UCSD-AML1 (cell line): ENCODE results near the gene PAQR9.

Source experiments
- DNase-seq: peaks from one replicate; lab custom pipeline; 2025; ENCODE audit not compliant: unreplicated experiment; lab: John Stamatoyannopoulos, UW

Gene PAQR9

GRCh38 chr3:142982038-142982773 is 18.7 kb upstream of the PAQR9 start:
- DNase-seq: no peak

DNA sequence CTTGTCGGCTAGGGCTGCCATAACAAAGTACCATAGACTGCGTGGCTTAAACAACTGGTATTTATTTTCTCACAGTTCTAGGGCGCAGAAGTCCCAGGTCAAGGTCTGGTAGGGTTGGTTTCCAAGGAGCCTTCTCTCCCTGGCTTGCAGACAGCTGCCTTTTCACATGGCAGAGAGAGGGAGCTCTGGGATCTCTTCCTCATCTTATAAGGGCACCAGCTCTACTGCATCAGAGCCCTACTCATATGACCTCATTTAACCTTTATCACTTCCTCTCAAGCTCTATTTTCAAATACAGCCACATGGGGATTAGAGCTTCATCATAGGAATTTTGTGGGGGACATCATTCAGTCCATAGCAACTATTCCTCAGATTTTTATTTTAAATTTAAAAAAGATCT is 17.6 kb upstream of the PAQR9 start:
- DNase-seq: no peak

- DNase-seq: no peak
These were observed 13.9 kb upstream of the PAQR9 start for GRCh38 chr3:142977399-142977728.

DNA sequence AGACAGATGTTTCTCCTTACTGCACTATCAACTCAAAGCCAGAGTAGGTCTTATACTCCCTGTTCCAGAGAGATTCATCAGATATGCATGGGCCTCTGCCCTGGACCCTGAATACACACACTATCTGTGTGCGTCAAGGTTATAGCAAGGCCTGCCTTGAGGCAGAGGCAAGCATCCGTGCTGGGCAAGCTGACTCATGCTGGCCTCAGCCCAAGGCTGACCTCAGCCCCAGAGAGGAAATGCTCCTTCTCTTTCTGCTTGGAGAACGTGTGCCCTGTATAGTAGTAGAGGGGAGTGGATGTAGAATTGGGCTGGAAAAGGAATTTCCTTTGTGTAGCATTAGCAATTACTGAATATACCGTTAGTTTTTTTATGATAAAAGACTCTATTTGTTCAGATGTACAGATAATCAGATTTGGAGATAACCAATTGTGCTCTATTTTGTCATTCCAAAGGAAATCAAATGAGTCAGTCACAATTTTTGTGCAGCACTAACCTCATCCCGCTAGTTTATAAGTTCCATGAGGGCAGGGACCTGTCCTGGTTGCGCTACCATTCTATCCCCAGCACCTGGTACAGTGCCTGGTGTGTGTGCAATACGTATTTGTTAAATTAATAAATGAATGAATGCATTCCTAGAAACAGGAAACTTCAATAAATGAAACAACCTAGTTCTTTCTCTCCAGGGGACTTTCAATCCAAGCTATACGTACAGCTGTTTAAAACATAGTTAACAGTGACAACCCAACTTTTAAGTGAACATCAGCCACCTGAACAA is 13.3 kb upstream of the PAQR9 start:
- peak; percentile 40 for DNase-seq

DNA sequence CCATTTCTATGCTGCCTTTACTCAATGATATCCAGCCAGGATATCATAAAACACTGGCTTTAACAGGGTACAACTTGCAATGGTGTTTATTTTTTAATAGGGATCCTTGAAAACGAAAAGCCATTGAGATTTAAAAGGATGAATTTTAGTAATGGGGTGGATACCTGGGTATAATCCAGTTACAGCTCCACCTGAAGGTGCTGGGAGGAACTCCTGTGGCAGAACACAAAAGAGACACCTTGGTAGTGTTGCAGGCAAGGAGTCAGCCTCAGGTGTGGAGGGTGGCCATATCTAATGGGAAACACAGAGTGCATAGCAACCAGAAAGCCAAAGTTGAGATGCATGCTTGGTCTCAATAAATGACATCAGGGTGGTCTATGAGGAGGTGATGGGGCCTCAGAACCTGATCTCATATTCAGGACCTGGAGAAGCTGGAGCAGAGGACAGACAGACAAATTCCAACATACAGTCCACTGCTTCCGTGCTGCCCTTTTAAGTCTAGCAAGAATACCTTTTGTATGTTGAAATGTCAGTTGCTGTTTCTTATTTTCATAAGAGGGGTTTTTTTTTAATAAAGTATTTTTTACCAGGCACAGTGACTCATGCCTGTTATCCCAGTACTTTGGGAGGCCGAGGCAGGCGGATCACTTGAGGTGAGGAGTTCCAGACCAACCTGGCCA is 12.0 kb upstream of the PAQR9 start:
- no peak for DNase-seq

DNA sequence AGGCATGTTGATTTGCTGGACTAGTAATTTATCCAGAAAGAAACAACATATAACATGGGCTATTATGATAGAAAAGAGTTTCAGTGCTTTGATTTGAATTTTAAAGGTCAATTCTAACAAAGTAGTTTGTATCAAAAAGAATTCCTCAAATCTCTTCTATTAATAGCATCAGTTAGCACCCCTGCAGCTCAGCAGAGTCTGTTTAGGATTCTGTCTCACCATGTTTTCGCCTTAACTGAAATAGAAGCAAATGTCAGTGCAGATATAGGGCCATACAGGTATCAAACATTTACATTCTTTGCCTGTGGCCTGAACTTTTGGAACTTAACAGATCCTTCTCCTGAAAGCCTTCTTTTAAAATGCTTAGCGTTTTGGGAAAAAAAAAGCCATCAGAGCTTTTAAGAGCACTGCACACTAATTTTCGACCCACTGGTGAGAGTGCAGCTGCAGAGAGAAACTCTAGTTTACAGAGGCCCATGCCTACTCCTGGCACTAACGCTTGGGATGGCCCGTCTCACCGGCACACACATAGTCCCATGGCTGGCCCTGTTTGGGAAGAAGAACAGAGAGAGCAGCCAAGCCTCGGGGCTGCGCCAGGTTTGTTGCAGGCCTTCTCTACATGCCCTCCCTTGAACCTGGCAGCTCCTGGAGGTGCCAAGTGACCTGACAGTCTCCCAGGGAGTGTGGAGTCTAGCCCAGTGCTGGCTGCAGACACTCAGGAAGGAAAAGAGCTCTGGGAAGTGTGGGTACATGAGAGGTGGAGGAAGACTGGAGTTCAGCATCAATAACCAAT is 9.9 kb upstream of the PAQR9 start:
- no peak for DNase-seq

- no peak for DNase-seq
These were observed 8.7 kb upstream of the PAQR9 start for GRCh38 chr3:142972092-142972753.

DNA sequence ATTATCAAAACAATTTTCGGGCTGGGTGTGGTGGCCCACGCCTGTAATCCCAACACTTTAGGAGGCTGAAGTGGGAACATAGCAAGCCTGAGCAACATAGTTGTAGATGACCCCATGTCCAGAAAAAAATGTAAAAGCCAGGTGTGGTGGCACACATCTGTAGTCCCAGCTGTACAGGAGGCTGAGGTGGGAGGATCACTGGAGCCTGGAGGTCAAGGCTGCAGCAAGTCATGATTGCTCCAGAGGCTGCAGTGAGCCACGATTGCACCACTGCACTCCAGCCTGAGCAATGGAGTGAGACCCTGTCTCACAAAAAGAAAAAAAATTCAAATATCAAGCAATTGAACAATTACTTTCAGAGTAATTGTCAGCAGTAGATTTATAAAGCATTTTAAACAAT is 8.0 kb upstream of the PAQR9 start:
- DNase-seq: no peak

DNA sequence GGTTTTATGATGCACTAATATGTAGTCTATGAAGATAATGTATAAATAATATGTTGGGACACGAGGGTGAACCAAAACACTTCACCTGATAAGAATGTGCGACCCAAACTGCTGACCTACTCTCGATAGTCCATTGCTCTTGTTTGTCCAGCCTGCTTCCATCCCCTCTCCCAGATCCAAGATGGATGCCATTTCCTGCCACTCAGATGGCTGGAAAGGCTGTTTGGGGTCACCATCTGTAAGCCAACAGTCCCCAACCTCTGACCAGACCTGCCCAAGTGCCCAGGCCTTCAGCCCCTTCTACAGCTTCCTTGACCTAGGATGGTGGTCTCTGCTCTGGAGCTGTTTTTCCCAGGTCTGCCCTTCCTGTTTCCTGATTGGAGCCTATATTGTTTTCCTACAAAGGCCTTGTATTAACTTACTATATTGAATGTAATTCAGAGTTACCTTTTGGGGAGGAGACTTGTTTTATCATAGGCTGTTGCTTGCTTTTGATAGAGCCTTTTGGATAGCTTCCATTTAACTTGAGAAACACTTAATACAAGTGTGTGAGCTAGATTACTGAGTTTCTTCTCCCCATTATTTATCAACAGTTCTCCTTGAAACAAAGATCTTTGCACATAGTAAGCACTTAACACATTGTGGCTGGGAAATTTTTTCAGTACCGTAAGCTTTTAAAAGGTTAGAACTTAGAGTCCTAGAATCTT is 5.0 kb upstream of the PAQR9 start:
- no peak for DNase-seq

GRCh38 chr3:142966808-142967207 is 3.3 kb upstream of the PAQR9 start:
- no peak for DNase-seq

GRCh38 chr3:142965581-142965980 is 2.1 kb upstream of the PAQR9 start:
- no peak for DNase-seq

- no peak for DNase-seq
These were observed 299 bp downstream of the PAQR9 start for GRCh38 chr3:142963234-142963515.

DNA sequence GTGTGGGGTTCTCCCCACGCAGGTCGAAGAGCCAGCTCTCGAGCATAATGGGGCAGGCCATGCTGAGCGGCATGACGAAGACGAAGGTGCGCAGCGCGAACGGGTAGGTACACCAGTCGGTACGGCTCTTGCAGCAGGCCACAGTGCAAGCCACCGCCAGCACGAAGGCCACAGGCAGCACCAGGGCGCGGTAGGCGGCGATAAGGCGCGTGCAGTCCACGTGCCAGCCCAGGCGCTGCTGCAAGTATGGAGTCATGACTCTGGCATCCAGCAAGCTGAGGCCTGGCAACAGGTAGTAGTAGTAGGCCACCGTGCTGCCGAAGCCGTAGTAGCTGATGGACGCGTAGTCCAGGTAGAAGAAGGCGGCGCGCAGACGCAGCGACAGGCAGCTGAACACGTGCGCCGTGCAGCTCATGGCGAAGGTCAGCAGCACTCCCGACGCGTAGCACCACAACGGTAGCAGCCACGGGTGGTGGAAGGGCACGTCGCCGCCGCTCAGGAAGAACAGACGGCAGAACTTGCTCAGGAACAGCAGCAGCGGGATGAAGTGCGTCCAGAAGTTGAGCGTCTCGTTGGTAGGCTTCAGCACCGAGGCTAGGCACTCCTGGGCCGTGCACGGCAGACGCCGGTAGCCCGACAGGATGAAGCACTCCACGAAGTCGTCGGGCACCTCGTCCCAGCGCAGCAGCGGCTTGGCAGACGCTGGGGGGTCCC is 797 bp downstream of the PAQR9 start:
- DNase-seq: no peak

DNA sequence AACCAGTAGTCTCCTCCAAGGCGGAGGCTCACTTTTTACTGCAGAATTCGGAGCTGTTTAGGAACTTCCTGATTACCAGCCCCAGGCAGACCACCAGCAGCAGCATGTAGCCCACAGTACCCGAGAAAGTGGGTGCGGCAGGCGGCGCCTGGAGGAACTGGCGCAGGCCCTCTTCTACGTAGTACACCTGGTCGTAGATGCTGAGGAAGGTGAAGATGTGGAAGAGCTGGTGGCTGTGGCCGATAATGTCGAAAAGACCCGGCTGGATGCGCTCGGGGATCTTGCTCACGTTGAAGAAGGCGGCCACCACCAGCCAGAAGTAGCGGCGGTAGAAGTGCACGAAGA is 1.3 kb downstream of the PAQR9 start:
- DNase-seq: no peak

DNA sequence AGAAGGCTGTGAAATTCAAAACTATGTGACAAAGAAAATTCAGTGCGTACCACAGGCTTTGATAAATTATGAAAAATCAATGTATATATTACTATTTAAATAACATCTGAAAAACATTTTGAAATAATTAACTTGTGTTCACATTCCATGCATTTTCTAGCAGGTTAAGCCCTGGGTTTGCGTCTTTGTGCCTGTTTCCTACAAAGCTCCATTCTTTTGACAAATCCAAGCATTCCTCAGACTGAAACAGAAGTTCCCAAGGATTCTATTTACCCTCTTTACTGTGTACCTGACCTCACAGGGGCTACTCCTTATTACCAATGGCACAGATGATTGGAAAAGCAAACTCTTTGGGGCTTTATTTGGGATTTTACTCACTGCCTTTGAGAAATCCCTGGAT is 1.9 kb downstream of the PAQR9 start:
- no peak for DNase-seq

DNA sequence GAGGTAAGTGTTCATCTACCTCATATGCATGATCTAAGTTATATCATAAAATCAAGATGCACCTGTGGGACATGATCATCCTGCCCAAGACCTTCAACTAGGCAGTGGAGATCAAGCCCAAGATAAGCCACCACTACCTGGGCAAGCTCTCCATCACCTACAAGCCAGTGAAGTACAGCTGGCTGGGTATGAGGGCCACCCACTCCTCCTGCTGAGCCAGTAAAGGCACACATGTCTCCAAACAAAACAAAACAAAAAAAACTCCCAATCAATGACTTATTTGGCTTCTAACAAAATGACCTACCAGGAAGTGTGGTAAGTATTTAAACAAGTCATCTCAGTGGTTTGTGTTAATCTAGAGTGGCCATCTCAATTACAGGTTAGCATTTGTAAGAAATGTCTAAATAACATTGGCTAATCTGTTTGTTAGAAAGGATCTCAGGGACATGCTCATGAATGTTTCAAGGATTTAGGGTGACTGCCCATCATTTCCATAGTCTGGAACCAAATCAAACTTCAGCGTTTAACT is 3.1 kb downstream of the PAQR9 start:
- DNase-seq: no peak

DNA sequence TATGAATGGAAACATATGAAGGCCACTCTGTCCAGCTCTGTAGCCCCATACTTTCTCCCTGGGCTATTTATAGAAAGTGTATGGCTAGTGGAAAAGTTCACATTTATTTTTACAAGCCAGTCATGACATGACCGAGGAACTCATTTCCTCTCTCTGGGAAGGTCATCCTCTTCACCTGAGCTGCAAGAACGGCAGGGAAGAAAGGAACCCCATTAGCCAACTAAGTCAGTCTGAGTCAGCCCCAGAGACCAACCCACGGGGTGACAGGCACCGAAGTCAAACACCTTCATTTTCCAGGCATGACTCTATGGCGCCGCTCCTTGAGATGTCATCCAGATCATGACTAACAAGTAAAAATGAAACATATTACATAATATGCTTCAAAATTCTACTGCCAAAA is 4.8 kb downstream of the PAQR9 start:
- no peak for DNase-seq

DNA sequence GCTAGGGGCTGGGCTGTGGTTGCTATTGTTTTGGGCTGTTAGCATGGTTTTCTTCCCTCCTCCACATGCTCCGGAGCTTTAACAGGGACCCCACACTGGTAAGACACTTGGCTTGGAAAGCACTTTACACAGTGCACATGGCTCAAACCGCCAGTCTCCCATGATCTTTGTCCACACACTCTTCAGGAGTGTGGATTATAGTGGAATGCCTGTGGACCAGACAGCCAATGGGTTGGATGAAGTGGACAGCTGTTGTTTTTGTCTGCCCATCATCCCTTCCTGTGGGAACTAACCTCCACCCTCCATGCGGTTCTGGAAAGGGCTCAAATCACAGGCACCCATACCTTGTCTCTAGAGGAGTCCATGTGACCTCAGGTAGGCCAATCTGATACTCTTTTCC is 10.0 kb downstream of the PAQR9 start:
- no peak for DNase-seq

DNA sequence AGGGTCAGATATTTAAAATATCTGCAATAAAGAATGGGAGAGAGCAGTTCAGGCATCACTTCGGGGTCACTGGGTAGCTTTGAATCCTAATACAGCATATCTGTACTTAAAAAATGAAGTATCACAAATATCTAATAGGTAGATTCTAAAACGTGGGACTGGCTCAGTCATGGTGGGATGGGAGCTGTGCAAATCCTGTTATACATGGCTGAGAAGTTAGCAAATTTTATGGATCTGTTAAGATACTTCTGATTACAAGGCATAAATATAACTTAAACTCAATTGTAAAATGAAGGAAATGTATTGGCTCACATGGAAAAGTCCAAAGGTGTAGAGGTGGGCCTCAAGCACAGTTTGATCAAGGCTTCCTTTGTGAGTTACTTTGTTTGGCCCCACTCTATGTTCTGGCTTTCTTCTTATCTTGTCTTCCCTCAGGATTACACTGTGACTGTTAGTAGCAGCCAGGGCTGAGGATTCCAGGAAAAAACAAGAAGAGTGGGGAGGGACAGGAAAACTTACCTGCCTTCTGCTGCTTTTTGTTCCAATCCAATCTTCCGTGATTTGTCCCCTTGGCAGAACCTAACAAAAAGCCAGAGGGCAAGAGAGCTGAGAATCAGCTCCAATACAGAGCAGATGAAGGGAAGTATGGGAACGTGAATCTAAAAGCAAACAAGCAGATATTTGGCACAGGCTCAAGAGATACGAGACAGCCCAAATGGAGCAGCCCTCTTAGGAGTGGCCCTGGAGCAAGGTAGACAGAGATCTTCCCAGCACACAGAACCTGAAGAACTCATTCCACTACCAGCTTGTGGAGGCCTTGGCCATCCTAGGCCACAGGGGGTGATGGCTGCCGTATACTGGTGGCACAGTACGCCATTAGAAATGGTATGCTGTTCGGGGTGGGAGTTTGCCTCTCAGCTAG is 10.9 kb downstream of the PAQR9 start:
- DNase-seq: no peak
